Measurements from ENCODE around the gene KRT81. TPM values are rescaled to one million over a fixed set of nuclear protein-coding genes. Genes with fewer than 3 reads are reported as not detected.

Gene KRT81
- total RNA-seq: 0.16 TPM in 1 of 2 replicates, not detected in the other

DNA sequence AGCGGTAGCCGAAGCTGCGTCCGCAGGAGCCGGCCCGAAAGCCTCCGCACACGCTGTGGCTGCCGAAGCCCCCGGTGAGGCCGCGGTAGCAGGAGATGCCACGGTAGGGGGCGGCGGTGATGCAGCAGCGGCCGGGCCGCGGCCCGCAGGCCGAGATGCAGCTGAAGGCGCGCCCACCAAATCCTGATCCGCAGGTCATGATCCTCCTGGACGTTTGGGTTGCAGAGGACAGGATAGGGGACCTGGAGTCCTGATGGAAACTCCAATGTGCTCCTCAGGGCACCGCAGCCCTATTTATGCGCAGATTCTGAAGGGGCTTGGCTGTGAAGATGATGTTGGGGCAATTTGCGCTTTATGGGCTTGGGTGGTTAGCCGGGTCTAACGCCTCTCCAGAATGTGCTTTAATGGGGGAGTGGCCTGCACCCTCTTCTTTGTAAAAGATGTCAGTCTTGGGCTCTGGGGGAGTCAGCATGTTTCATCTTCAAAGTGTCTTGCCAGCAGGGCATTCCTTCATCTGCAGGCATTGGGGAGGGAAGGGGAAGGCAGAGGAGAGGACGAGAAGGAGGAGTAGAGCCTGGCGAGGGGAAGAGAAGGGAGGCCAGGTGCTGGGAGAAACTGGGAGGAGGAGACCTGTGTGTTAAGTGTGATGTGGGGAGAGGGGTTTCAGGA lies at the start of gene KRT81:
Gene KRT81, minus strand, starts transcription at position 268 of the 669 bp plus-strand sequence. Its CDS starts 69 bp downstream, at position 199.

DNA sequence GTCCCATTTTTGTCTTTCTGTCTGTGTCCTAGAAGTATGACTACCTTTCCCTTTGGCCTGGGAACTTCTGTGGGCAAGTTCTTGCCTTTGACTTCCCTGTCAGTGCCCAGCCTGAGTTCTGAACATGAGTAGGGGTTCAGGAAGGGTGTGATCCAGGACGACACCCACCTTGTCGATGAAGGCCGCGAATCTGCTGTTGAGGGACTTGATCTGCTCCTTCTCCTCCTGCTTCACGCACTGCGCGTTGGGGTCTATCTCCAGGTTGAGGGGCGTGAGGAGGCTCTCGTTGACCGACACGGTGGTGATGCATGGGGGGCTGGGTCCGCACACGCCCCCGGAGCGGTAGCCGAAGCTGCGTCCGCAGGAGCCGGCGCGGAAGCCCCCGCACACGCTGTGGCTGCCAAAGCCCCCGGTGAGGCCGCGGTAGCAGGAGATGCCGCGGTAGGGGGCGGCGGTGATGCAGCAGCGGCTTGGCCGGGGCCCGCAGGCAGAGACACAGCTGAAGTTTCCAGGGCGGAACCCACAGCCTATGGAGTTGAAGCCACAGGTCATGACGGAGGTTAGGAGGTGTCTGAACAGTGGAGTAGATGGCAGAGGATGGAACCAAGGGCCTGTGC lies 29.6 kb upstream of the KRT81 start, which contains the start of gene KRT83:
Gene KRT83, minus strand, starts transcription at position 615 of the 617 bp plus-strand sequence. Its CDS starts 63 bp downstream, at position 552.

DNA sequence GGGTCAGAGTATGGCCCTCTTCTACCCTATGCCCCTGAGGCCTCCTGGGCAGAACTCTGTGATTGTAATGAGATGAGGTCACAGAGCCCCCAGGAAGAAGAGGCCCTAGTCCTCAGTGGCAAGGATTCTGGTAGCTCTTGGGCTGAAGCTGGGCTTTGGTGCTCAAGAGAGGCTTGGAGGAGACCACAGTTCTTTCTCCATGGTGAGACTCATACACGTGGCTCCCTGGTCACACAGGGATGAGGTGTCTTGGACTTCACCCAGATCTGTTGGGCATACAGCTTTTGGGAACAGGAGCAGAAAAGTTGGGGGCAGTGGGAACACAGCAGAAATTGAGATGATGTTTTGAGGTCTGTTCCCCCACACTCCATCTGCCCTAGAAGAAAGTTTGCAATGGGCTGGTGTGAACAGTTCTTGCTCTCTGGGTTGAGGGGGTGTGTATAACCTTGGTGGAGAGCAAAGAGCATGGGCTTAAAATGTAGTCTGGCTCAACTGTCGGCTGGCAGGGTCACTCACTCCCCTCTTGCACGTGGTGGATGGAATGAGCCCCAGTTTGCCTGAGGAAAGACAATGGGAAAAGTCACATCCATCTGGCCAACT lies 16.7 kb downstream of the KRT81 start, which contains the start of gene KRT86:
Gene KRT86, plus strand, starts transcription at position 125 of the 600 bp plus-strand sequence. CDS start 27,272 bp downstream, outside the sequence.

Other genes starting within 250 kb of the KRT81 start
- 22.0 and 122 TPM in 2 replicates for gene NR4A1, start 240.1 kb downstream of the KRT81 start, total RNA-seq
- gene ATG101, start 221.6 kb downstream of the KRT81 start, total RNA-seq: 85.6 and 98.5 TPM in 2 replicates
- not detected in 2 replicates for gene SMIM41, start 211.8 kb downstream of the KRT81 start, total RNA-seq
- under 0.01 TPM in 1 of 2 replicates, not detected in the other for gene KRT80, start 99.5 kb downstream of the KRT81 start, total RNA-seq
- gene KRT7, start 58.3 kb downstream of the KRT81 start, total RNA-seq: 85.9 and 90.6 TPM in 2 replicates
- gene KRT86, start 16.9 kb downstream of the KRT81 start, total RNA-seq: 0.54 TPM in 1 of 2 replicates, not detected in the other
- gene KRT83, start 29.9 kb upstream of the KRT81 start, total RNA-seq: not detected in 2 replicates
- not detected in 2 replicates for gene KRT85, start 75.9 kb upstream of the KRT81 start, total RNA-seq
- not detected in 2 replicates for gene KRT84, start 94.1 kb upstream of the KRT81 start, total RNA-seq
- gene KRT82, start 114.8 kb upstream of the KRT81 start, total RNA-seq: not detected in 2 replicates
- not detected in 2 replicates for gene KRT75, start 142.8 kb upstream of the KRT81 start, total RNA-seq
- gene KRT6B, start 160.6 kb upstream of the KRT81 start, total RNA-seq: not detected in 2 replicates
- not detected in 2 replicates for gene KRT6C, start 182.3 kb upstream of the KRT81 start, total RNA-seq
- not detected in 2 replicates for gene KRT6A, start 201.7 kb upstream of the KRT81 start, total RNA-seq
- not detected in 2 replicates for gene KRT5, start 228.9 kb upstream of the KRT81 start, total RNA-seq